GM19372 (cell line): Measurements from ENCODE around the gene FKBP10.
"Not testable (repeated sequence)": the region's sequence is repeated elsewhere in the genome, so short reads cannot be mapped to it uniquely, and the experiment has no call there.

Source experiments
- ATAC-seq: cut with Tn5 transposase; IDR thresholded peaks from one replicate; pipeline ENCODE4 v1.9.1; 2021; ENCODE audit warnings: mild to moderate bottlenecking, low read depth, moderate library complexity; ENCODE audit not compliant: unreplicated experiment

The FKBP10 gene

GRCh38 chr17:41812381-41813151 is at the start of gene FKBP10:
Gene FKBP10, plus strand, starts transcription at chr17:41813004. Its CDS starts 31 bp downstream, at chr17:41813035.
- no peak for ATAC-seq

- ATAC-seq = no peak
Observed at GRCh38 chr17:41763327-41763726, 49.5 kb upstream of the FKBP10 start.

- ATAC-seq = no peak
Observed at GRCh38 chr17:41766135-41766534, 46.7 kb upstream of the FKBP10 start.

GRCh38 chr17:41767324-41768042 is 45.3 kb upstream of the FKBP10 start:
- ATAC-seq = no peak

GRCh38 chr17:41768682-41769288 is 44.0 kb upstream of the FKBP10 start:
- no peak for ATAC-seq

GRCh38 chr17:41769346-41769862 is 43.4 kb upstream of the FKBP10 start:
- ATAC-seq = no peak

GRCh38 chr17:41769985-41770384 is 42.8 kb upstream of the FKBP10 start:
- no peak for ATAC-seq

- ATAC-seq = no peak
Observed at GRCh38 chr17:41771389-41772206, 41.2 kb upstream of the FKBP10 start.

GRCh38 chr17:41772218-41772585 is 40.6 kb upstream of the FKBP10 start:
- ATAC-seq = no peak

- ATAC-seq = no peak
Observed at GRCh38 chr17:41772586-41773189, 40.1 kb upstream of the FKBP10 start.

- ATAC-seq = no peak
Observed at GRCh38 chr17:41773190-41773588, 39.6 kb upstream of the FKBP10 start.

GRCh38 chr17:41773731-41774193 is 39.0 kb upstream of the FKBP10 start:
- ATAC-seq = no peak

- ATAC-seq = no peak
Observed at GRCh38 chr17:41775394-41776226, 37.2 kb upstream of the FKBP10 start.

GRCh38 chr17:41776262-41776900 is 36.4 kb upstream of the FKBP10 start:
- not testable (repeated sequence) for ATAC-seq

GRCh38 chr17:41777157-41777573 is 35.6 kb upstream of the FKBP10 start:
- no peak for ATAC-seq

- ATAC-seq = no peak
Observed at GRCh38 chr17:41777574-41778188, 35.1 kb upstream of the FKBP10 start.

- ATAC-seq = no peak
Observed at GRCh38 chr17:41779954-41780353, 32.9 kb upstream of the FKBP10 start.
